Measurements from ENCODE around the gene CNST. TPM values are rescaled to one million over a fixed set of nuclear protein-coding genes. Genes with fewer than 3 reads are reported as not detected.

The CNST gene
- total and polyA plus RNA-seq, 3 experiments from 2014 or later: 29.6 to 39.4 (median 31.3) TPM

DNA sequence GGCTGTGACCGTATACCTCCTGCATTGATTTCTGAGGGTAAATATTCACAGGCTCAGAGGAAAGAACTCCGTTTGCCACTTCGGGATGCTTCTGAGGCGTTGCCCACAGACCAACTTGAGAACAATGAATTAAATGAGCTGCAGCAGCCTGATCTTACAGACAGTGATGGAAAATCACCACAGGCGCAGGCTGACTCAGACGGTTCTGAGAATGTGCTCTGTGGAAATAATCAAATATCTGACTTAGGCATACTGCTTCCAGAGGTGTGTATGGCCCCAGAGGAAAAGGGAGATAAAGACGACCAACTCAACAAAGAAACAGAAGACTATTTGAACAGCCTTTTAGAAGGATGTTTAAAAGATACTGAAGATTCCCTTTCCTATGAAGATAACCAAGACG lies 81.3 kb downstream of the CNST start:
- POLR2A ChIA-PET: no interaction called here
- CTCF ChIA-PET: no interaction called here
- H3K27me3 Mint-ChIP-seq: no peaks in the 10 kb centered on the region

DNA sequence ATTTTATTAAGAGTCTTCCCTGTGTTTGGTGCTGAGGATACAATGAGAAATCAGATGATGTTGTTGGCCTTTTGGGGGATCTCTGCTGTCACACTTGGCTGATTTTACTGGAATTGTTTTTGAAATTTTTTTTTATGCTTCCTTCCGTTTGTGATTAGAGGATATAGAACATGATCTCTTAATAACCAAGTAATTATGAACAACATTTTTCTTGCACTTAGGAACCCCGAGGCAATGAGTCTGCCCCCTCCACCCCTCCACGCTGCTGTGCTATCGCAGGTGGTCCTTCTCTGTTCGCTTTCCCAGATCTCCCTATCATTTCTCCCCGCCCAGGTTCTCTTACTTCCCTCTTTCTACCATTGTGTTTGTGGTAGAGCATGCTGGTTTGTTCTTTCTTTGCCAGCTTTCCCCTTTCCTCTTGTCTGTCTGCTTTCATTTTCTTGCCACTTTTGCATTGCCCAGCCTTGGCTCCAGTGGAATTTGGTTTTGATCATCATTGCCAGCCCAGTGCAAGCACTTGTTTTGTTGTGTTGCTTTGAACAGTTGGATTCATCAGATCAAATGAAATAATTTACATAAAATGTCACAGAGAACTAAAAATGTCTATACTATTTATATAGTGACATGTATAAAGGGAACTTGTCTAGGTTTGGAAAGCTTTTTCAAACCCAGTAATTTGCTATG lies 84.9 kb downstream of the CNST start:
- POLR2A ChIA-PET: no interaction called here
- no peaks in the 10 kb centered on the region for H3K27me3 ChIP-seq (ENCODE audit: insufficient read depth, low read length, poor library complexity, severe bottlenecking)
- CTCF ChIA-PET: no interaction called here
- H3K4me1 ChIP-seq (ENCODE audit: insufficient read depth, low read length): no peaks in the 10 kb centered on the region
- H3K9me3 ChIP-seq (ENCODE audit: low read length): no peaks in the 10 kb centered on the region
- no peak overlapping the region for H3K4me3 ChIP-seq (ENCODE audit: low read length)
- no peaks in the 10 kb centered on the region for H3K27me3 Mint-ChIP-seq
- H3K9me3 Mint-ChIP-seq: no peaks in the 10 kb centered on the region
- H3K4me1 Mint-ChIP-seq: peaks cover 9 to 33% (median 10%) of the 10 kb centered on the region in 3 donors
- H3K4me3 Mint-ChIP-seq: no peak overlapping the region
- peak overlapping the region in 3 of 8 donors; percentile 19 to 49 (median 34) for H3K27ac Mint-ChIP-seq
- no peak overlapping the region for H3K27ac ChIP-seq (ENCODE audit: low read depth, low read length)
- H3K36me3 ChIP-seq (ENCODE audit: insufficient read depth, low read length): peaks cover 27% of the 10 kb centered on the region
- H3K36me3 Mint-ChIP-seq: peaks cover 5 to 73% (median 20%) of the 10 kb centered on the region in 3 donors
- DNase-seq: no peak

More for the DNA sequence above, 81.3 kb downstream of the CNST start:
- DNase-seq: no peak
- Mint-ChIP-seq H3K36me3 (peaks cover 23 to 76% (median 28%) of the 10 kb centered on the region in 3 donors), H3K4me1 (peaks cover 9 to 21% (median 12%) of the 10 kb centered on the region in 3 donors), H3K4me3 (no peak overlapping the region), H3K9me3 (peaks cover 0 to 2% (median 0%) of the 10 kb centered on the region in 5 donors), H3K27ac (no peak overlapping the region)
- H3K36me3 ChIP-seq (ENCODE audit: insufficient read depth, low read length): peaks cover 35% of the 10 kb centered on the region
- no peaks in the 10 kb centered on the region for H3K27me3 ChIP-seq (ENCODE audit: insufficient read depth, low read length, poor library complexity, severe bottlenecking)
- H3K9me3 ChIP-seq (ENCODE audit: low read length): no peaks in the 10 kb centered on the region
- H3K4me3 ChIP-seq (ENCODE audit: low read length): no peak overlapping the region
- H3K4me1 ChIP-seq (ENCODE audit: insufficient read depth, low read length): no peaks in the 10 kb centered on the region
- H3K27ac ChIP-seq (ENCODE audit: low read depth, low read length): no peak overlapping the region

DNA sequence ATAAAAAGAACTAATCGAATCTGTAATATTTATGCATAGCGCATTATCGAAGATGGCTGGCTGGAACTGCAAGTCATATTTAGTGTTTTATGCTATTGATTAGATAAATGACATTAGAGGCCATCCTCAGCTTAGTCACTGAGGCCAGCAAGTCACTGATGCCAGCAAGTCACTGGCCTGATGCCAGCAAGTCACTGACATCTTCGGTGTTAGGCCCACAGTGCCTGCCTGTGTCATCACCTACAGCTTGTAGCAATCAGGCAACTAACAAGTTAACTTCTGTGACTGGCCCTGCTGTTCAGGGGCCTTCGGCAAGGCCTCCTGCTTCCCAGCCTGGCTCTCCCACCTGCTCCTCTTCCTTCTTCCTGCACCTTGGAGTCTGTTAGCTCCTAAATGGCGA lies 92.3 kb downstream of the CNST start:
- no peak overlapping the region for H3K27ac ChIP-seq (ENCODE audit: low read depth, low read length)
- no peaks in the 10 kb centered on the region for H3K4me1 ChIP-seq (ENCODE audit: insufficient read depth, low read length)
- Mint-ChIP-seq H3K27ac (no peak overlapping the region), H3K27me3 (no peaks in the 10 kb centered on the region), H3K9me3 (no peaks in the 10 kb centered on the region), H3K36me3 (peaks cover 0 to 68% (median 21%) of the 10 kb centered on the region in 3 donors), H3K4me3 (no peak overlapping the region), H3K4me1 (peaks cover 0 to 10% (median 5%) of the 10 kb centered on the region in 3 donors)
- H3K4me3 ChIP-seq (ENCODE audit: low read length): no peak overlapping the region
- CTCF ChIA-PET: no interaction called here
- no peaks in the 10 kb centered on the region for H3K27me3 ChIP-seq (ENCODE audit: insufficient read depth, low read length, poor library complexity, severe bottlenecking)
- POLR2A ChIA-PET: no interaction called here
- no peaks in the 10 kb centered on the region for H3K9me3 ChIP-seq (ENCODE audit: low read length)
- H3K36me3 ChIP-seq (ENCODE audit: insufficient read depth, low read length): peaks cover 21% of the 10 kb centered on the region
- no peak for DNase-seq

DNA sequence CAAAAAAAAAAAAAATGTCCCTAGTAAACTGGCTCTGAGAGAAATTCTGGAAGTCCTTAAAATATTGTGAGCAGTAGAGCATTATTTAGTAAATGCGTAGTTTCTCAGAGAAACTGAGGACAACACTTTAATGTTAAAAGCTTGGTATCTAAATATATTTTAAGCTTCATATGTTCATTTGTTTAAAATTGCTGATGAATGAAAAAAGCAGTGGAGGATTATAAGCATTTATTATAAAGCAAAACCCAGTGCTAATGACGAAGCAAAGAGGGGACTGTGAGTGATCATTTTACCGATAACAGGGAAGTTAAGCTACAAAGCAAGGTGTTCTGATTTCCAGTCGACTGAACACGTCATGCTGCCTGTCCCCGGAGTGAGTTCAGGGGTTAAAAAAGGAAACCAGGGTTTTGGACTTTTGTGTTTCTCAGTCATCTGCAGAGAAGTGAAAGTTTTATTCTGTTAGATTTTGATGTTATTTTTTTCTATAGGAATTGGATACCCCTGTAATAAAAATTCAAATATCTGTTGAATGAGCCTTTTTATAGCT lies 93.4 kb downstream of the CNST start:
- Histone ChIP-seq H3K27ac (ENCODE audit: low read depth, low read length) (no peak overlapping the region), H3K4me1 (ENCODE audit: insufficient read depth, low read length) (no peaks in the 10 kb centered on the region), H3K27me3 (ENCODE audit: insufficient read depth, low read length, poor library complexity, severe bottlenecking) (no peaks in the 10 kb centered on the region), H3K4me3 (ENCODE audit: low read length) (no peak overlapping the region), H3K36me3 (ENCODE audit: insufficient read depth, low read length) (peaks cover 12% of the 10 kb centered on the region), H3K9me3 (ENCODE audit: low read length) (no peaks in the 10 kb centered on the region)
- ChIA-PET CTCF (no interaction called here), POLR2A (no interaction called here)
- Mint-ChIP-seq H3K4me3 (no peak overlapping the region), H3K4me1 (peaks cover 0 to 3% (median 0%) of the 10 kb centered on the region in 3 donors), H3K9me3 (no peaks in the 10 kb centered on the region), H3K36me3 (peaks cover 0 to 63% (median 15%) of the 10 kb centered on the region in 3 donors), H3K27me3 (no peaks in the 10 kb centered on the region), H3K27ac (no peak overlapping the region)
- DNase-seq: no peak

DNA sequence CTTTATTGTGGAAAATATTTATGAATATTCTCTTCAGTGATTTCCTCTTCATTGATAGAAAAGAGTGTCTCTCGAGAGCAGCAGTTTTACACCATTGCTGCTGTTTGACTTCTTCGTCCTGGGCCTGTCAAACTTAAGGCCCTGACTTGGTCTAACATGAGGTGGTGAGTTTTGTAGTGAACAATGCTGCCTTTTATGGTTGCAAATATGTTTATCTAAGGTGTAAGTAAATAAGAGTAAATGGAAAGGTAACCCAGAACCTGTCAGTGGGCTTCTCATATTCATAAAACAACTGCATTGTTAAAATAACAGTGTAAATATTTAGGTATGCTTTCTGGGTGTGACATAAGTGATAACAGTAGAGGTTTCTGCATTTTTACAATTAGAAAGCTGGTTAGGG lies 95.2 kb downstream of the CNST start:
- Mint-ChIP-seq H3K27ac (peak overlapping the region in 2 of 8 donors; percentile 9 to 17), H3K36me3 (peaks cover 0 to 69% (median 25%) of the 10 kb centered on the region in 3 donors), H3K9me3 (no peaks in the 10 kb centered on the region), H3K4me1 (peaks cover 0 to 6% (median 0%) of the 10 kb centered on the region in 3 donors), H3K4me3 (no peak overlapping the region), H3K27me3 (no peaks in the 10 kb centered on the region)
- no peaks in the 10 kb centered on the region for H3K4me1 ChIP-seq (ENCODE audit: insufficient read depth, low read length)
- no peaks in the 10 kb centered on the region for H3K27me3 ChIP-seq (ENCODE audit: insufficient read depth, low read length, poor library complexity, severe bottlenecking)
- H3K36me3 ChIP-seq (ENCODE audit: insufficient read depth, low read length): peaks cover 28% of the 10 kb centered on the region
- no peaks in the 10 kb centered on the region for H3K9me3 ChIP-seq (ENCODE audit: low read length)
- H3K4me3 ChIP-seq (ENCODE audit: low read length): no peak overlapping the region
- POLR2A ChIA-PET: no interaction called here
- H3K27ac ChIP-seq (ENCODE audit: low read depth, low read length): no peak overlapping the region
- no peak for DNase-seq
- CTCF ChIA-PET: no interaction called here

DNA sequence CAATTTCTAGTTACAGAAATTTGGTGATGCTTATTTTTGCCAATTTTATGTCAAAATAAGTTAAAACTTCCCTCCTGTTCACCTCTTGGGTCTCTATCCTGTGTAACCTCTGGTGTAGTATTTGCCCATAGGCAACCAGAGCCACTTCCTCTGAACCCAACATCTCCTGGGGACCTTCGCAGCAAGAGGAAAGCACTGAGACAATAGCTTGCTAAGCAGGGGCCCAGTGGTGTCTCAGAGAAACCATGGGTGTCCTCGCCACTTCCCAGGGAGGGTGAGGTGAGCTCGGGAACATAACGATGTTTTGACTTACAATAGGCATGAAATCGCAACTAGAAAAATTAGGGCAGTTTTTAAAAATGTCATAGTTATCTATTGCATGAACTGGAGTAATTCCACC lies 101.5 kb downstream of the CNST start:
- Histone ChIP-seq H3K4me3 (ENCODE audit: low read length) (no peak overlapping the region), H3K9me3 (ENCODE audit: low read length) (no peaks in the 10 kb centered on the region), H3K36me3 (ENCODE audit: insufficient read depth, low read length) (peaks cover 25% of the 10 kb centered on the region), H3K27ac (ENCODE audit: low read depth, low read length) (no peak overlapping the region), H3K4me1 (ENCODE audit: insufficient read depth, low read length) (no peaks in the 10 kb centered on the region), H3K27me3 (ENCODE audit: insufficient read depth, low read length, poor library complexity, severe bottlenecking) (no peaks in the 10 kb centered on the region)
- Mint-ChIP-seq H3K4me3 (no peak overlapping the region), H3K36me3 (peaks cover 11 to 69% (median 36%) of the 10 kb centered on the region in 3 donors), H3K9me3 (no peaks in the 10 kb centered on the region), H3K27me3 (no peaks in the 10 kb centered on the region), H3K4me1 (peaks cover 0 to 3% (median 0%) of the 10 kb centered on the region in 3 donors), H3K27ac (no peak overlapping the region)
- ChIA-PET POLR2A (no interaction called here), CTCF (interaction anchor here (1.3 kb wide), 1 partner anchor 13 kb away, joined by 4 read pairs; no protein-coding TSS in a partner anchor)
- no peak for DNase-seq

DNA sequence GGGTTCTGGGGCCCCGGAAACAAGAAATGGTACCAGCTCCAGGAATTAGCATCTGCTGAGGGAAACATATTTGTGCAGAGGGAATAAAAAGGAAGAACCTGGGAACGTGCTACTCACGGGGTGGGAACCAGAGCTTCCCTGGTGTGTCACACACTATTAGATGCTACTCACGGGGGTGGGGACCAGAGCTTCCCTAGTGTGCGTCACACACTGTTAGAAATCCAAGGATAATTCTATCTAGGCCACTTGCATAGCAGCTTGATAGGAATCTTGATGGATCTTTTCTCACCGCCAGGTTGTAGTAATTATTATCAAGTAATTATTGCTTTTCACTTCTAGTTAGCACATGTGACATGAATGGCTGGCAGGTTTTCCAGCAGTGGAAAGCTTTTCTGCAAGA lies 103.4 kb downstream of the CNST start:
- Mint-ChIP-seq H3K4me1 (peaks cover 0 to 3% (median 0%) of the 10 kb centered on the region in 3 donors), H3K36me3 (peaks cover 16 to 66% (median 34%) of the 10 kb centered on the region in 3 donors), H3K4me3 (no peak overlapping the region), H3K9me3 (peaks cover 0 to 3% (median 0%) of the 10 kb centered on the region in 5 donors), H3K27me3 (no peaks in the 10 kb centered on the region), H3K27ac (no peak overlapping the region)
- ChIA-PET POLR2A (no interaction called here), CTCF (no interaction called here)
- Histone ChIP-seq H3K27ac (ENCODE audit: low read depth, low read length) (no peak overlapping the region), H3K27me3 (ENCODE audit: insufficient read depth, low read length, poor library complexity, severe bottlenecking) (no peaks in the 10 kb centered on the region), H3K9me3 (ENCODE audit: low read length) (no peaks in the 10 kb centered on the region), H3K36me3 (ENCODE audit: insufficient read depth, low read length) (peaks cover 23% of the 10 kb centered on the region), H3K4me3 (ENCODE audit: low read length) (no peak overlapping the region), H3K4me1 (ENCODE audit: insufficient read depth, low read length) (no peaks in the 10 kb centered on the region)
- no peak for DNase-seq

DNA sequence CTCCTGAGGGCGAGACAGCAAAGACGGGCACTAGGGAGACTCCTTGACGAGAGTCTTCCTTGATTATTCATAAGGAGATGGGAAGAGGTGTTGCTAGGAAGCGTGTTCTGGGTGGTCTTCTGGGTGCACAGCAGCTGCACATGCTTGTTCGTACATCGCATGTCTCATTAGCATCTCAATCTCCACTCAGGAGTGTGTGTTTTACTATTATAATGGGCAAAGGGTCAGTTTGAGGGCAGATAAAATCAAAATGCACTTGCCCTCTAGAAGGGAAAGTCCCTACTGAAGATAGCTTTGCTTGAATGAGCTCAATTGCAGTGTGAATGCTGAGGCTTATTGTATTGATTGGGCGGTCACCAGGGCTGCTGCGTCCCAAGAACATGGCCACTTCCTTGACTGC lies 107.8 kb downstream of the CNST start:
- ChIA-PET POLR2A (no interaction called here), CTCF (no interaction called here)
- Mint-ChIP-seq H3K27ac (no peak overlapping the region), H3K4me3 (no peak overlapping the region), H3K4me1 (no peaks in the 10 kb centered on the region), H3K9me3 (peaks cover 0 to 3% (median 0%) of the 10 kb centered on the region in 5 donors), H3K36me3 (peaks cover 9 to 27% (median 19%) of the 10 kb centered on the region in 3 donors), H3K27me3 (no peaks in the 10 kb centered on the region)
- Histone ChIP-seq H3K27me3 (ENCODE audit: insufficient read depth, low read length, poor library complexity, severe bottlenecking) (no peaks in the 10 kb centered on the region), H3K36me3 (ENCODE audit: insufficient read depth, low read length) (no peaks in the 10 kb centered on the region), H3K4me3 (ENCODE audit: low read length) (no peak overlapping the region), H3K9me3 (ENCODE audit: low read length) (no peaks in the 10 kb centered on the region), H3K27ac (ENCODE audit: low read depth, low read length) (no peak overlapping the region), H3K4me1 (ENCODE audit: insufficient read depth, low read length) (no peaks in the 10 kb centered on the region)
- DNase-seq: no peak
